ENCODE measurements around the gene DNAJB9.

The DNAJB9 gene

DNA sequence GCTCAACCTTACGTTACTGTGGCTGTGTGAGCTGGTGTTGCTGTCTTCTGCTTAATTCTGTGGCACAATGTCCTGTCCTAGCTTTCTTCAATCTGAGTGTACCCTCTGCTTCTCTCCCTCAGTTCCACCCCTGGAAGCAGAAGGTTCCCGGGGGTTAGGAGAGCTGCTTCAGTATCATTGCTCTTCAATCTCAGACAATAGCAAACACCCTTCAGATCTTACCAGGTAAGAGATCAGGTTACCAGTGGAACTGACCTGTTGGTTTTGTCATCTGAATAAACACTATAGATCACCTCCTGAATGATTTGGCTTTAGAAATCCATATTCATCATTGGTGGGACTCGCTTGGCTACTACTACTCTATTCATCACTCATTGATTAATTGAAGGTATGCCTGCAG, 48.4 kb downstream of the DNAJB9 start:
- Histone ChIP-seq H3K4me3 (ENCODE audit: low read depth in 1 of 2, low read length in 2 of 2) (no peak overlapping the region), H4K20me1 (ENCODE audit: insufficient read depth, low read length) (no peaks in the 10 kb centered on the region), H3K4me1 (ENCODE audit: insufficient read depth, low read length) (no peaks in the 10 kb centered on the region), H3K9me3 (ENCODE audit: insufficient read depth, low read length, severe bottlenecking) (no peaks in the 10 kb centered on the region), H3K27me3 (ENCODE audit: insufficient read depth, low read length, poor library complexity) (no peaks in the 10 kb centered on the region), H3K4me2 (ENCODE audit: insufficient read depth, low read length) (no peak overlapping the region), H3K36me3 (ENCODE audit: insufficient read depth, low read length) (no peaks in the 10 kb centered on the region), H3K27ac (ENCODE audit: low read length) (no peak overlapping the region), H3K9ac (ENCODE audit: low read depth, low read length) (no peak overlapping the region), H2AFZ (ENCODE audit: low read depth, low read length) (no peak overlapping the region), H3K79me2 (ENCODE audit: insufficient read depth, low read length) (no peaks in the 10 kb centered on the region)
- DNase-seq, result no peak
- TF ChIP-seq, protein P1, sequence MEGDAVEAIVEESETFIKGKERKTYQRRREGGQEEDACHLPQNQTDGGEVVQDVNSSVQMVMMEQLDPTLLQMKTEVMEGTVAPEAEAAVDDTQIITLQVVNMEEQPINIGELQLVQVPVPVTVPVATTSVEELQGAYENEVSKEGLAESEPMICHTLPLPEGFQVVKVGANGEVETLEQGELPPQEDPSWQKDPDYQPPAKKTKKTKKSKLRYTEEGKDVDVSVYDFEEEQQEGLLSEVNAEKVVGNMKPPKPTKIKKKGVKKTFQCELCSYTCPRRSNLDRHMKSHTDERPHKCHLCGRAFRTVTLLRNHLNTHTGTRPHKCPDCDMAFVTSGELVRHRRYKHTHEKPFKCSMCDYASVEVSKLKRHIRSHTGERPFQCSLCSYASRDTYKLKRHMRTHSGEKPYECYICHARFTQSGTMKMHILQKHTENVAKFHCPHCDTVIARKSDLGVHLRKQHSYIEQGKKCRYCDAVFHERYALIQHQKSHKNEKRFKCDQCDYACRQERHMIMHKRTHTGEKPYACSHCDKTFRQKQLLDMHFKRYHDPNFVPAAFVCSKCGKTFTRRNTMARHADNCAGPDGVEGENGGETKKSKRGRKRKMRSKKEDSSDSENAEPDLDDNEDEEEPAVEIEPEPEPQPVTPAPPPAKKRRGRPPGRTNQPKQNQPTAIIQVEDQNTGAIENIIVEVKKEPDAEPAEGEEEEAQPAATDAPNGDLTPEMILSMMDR (IDR thresholded peaks at IDR 0.05; ENCODE audit: borderline replicate concordance, extremely low read depth, low read length, poor library complexity, severe bottlenecking), result no peak
- TF ChIP-seq EZH2 (IDR thresholded peaks at IDR 0.05; ENCODE audit: borderline replicate concordance, low read depth, low read length, severe bottlenecking), result no peak
- ATAC-seq (ENCODE audit: insufficient read depth, low read depth), result no peak

- no peak overlapping the region for H3K4me3 ChIP-seq (ENCODE audit: low read depth in 1 of 2, low read length in 2 of 2)
- H3K79me2 ChIP-seq (ENCODE audit: insufficient read depth, low read length), result no peaks in the 10 kb centered on the region
- no peak overlapping the region for H2AFZ ChIP-seq (ENCODE audit: low read depth, low read length)
- no peaks in the 10 kb centered on the region for H3K9me3 ChIP-seq (ENCODE audit: insufficient read depth, low read length, severe bottlenecking)
- DNase-seq, result no peak
- H3K27ac ChIP-seq (ENCODE audit: low read length), result no peak overlapping the region
- H3K27me3 ChIP-seq (ENCODE audit: insufficient read depth, low read length, poor library complexity), result no peaks in the 10 kb centered on the region
- no peak overlapping the region for H3K9ac ChIP-seq (ENCODE audit: low read depth, low read length)
- H3K36me3 ChIP-seq (ENCODE audit: insufficient read depth, low read length), result no peaks in the 10 kb centered on the region
- H4K20me1 ChIP-seq (ENCODE audit: insufficient read depth, low read length), result no peaks in the 10 kb centered on the region
- ATAC-seq (ENCODE audit: insufficient read depth, low read depth), result no peak
- H3K4me2 ChIP-seq (ENCODE audit: insufficient read depth, low read length), result no peak overlapping the region
- TF ChIP-seq, protein P1 (IDR thresholded peaks at IDR 0.05; ENCODE audit: borderline replicate concordance, extremely low read depth, low read length, poor library complexity, severe bottlenecking), result no peak
- no peak for TF ChIP-seq EZH2 (IDR thresholded peaks at IDR 0.05; ENCODE audit: borderline replicate concordance, low read depth, low read length, severe bottlenecking)
- no peaks in the 10 kb centered on the region for H3K4me1 ChIP-seq (ENCODE audit: insufficient read depth, low read length)
These were observed 53.5 kb downstream of the DNAJB9 start for GRCh38 chr7:108623220-108623619.
